DND-41 (cell line): ENCODE data around the gene FRAT1.

Experiments
- EZH2 ChIP-seq: IDR thresholded peaks from 3 replicates; pipeline ENCODE4 v1.6.1; 2012; ENCODE audit warnings: borderline replicate concordance, low read depth, mild to moderate bottlenecking, moderate library complexity, low read length, inconsistent platforms; ENCODE audit not compliant: severe bottlenecking
- TF ChIP-seq, protein P1 (sequence below): IDR thresholded peaks from 2 replicates; pipeline ENCODE4 v1.5.1; 2012; ENCODE audit warnings: borderline replicate concordance, low read length, moderate library complexity, mild to moderate bottlenecking; ENCODE audit not compliant: poor library complexity, severe bottlenecking; ENCODE audit errors: extremely low read depth

DNA sequence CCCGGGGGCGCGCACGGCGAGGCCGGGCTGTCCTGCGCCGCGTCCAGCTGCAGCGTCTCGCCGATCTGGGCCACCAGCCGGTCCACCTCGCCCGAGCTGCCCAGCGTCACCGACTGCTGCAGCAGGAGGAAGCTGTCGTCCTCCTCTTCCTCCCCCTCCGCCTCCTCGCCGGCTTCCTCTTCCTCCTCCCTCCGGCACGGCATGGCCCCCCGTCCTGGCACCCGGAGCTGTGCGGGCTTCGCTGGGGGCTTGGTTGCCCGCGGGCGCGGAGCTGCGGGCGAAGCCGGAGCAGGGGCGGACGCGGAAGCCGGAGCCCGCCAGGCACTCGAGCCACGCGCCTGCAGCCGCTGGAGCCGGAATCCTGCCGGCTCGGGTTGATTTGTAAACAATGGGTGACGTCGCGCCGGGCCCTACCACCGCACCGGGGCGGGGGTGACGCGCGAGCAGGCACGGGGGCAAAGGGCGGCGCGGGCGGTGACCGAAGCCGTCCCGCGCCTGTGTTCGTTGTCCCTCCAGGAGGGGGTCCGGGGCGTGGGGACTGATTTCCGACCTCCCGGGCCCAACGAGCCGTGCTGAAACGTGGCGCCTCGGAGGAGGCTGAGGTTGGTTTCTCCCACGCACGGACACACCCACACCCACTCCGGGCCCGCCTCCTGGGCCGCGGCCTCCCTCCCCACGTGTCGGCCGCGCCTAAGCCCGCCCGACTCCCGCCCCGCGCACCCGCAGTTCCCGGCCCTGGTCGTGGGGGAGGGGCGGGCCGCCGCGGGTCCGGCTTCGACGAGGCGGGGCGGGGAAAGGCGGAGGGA, 15.5 kb downstream of the FRAT1 start, which contains the start of gene FRAT2:
- TF ChIP-seq, protein P1, sequence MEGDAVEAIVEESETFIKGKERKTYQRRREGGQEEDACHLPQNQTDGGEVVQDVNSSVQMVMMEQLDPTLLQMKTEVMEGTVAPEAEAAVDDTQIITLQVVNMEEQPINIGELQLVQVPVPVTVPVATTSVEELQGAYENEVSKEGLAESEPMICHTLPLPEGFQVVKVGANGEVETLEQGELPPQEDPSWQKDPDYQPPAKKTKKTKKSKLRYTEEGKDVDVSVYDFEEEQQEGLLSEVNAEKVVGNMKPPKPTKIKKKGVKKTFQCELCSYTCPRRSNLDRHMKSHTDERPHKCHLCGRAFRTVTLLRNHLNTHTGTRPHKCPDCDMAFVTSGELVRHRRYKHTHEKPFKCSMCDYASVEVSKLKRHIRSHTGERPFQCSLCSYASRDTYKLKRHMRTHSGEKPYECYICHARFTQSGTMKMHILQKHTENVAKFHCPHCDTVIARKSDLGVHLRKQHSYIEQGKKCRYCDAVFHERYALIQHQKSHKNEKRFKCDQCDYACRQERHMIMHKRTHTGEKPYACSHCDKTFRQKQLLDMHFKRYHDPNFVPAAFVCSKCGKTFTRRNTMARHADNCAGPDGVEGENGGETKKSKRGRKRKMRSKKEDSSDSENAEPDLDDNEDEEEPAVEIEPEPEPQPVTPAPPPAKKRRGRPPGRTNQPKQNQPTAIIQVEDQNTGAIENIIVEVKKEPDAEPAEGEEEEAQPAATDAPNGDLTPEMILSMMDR: no peak
- TF ChIP-seq EZH2: no peak
